GM18519 (cell line): ENCODE data around the gene RIPPLY2.
A peak's percentile ranks its signal among the peaks of the same experiment; 100 is the strongest.

Source experiments
- ATAC-seq: cut with Tn5 transposase; IDR thresholded peaks from one replicate; pipeline ENCODE4 v1.9.1; 2021; ENCODE audit warnings: mild to moderate bottlenecking, moderate library complexity; ENCODE audit not compliant: unreplicated experiment, low FRiP score

Gene RIPPLY2

GRCh38 chr6:83859410-83860358, 6.5 kb downstream of the RIPPLY2 start, which contains the start of gene CYB5R4:
Gene CYB5R4, plus strand, starts transcription at chr6:83859689. Its CDS starts 94 bp downstream, at chr6:83859783.
- peak; percentile 97 for ATAC-seq

GRCh38 chr6:83860359-83860755, 7.2 kb downstream of the RIPPLY2 start:
- ATAC-seq, result no peak

GRCh38 chr6:83860782-83861495, 7.8 kb downstream of the RIPPLY2 start:
- ATAC-seq, result no peak

- no peak for ATAC-seq
Observed at GRCh38 chr6:83862776-83863471, 9.8 kb downstream of the RIPPLY2 start.

- no peak for ATAC-seq
Observed at GRCh38 chr6:83867043-83867442, 13.9 kb downstream of the RIPPLY2 start.

DNA sequence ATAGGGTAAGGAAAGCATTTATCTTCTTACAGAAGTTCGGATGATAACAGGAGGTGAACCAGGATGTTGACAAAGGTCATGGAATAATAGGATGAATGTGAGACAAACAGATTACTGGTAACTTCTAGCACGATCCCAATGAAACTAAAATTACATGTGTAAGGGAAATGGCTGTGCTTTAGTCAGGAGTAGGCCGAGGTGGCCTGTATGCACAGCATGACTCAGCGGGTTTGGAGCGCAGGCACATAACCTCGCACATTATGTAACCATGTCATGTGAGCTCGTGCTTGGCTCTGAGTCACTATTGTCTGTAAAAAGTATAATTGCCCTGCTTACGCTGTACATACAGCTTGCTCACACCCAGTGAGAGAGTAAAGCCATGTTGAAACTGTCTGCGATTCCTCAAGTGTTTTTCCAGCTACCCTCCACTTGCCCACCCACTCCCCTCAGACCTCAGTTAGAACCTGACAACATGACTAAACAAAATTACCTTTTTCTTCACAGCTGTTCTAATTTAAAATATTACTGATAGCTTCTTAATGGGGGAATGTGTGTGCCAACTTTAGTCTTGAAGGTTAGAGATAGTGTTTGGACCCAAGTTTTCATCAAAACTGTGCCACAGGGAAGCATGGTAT, 14.5 kb downstream of the RIPPLY2 start:
- ATAC-seq, result no peak

DNA sequence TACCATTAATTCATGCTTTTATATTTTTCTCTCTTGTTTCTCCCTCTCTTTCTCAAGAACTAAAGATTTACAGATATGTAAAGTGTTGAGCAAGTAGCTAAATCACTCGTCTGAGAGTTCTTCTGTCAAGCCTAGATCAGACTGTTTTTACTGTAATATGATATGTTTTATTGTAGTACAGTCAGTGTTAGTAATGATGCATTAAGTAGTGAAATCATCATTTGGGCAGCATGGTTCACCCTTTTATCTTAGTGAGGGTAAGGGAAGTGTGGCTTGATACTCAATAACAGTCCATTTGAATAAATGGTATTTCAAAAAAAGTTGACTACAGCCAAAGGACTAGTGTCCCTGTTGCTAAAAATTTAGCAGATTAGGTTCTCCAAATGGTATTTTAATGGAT, 15.5 kb downstream of the RIPPLY2 start:
- no peak for ATAC-seq

- ATAC-seq, result no peak
Observed at GRCh38 chr6:83870649-83871048, 17.5 kb downstream of the RIPPLY2 start.

DNA sequence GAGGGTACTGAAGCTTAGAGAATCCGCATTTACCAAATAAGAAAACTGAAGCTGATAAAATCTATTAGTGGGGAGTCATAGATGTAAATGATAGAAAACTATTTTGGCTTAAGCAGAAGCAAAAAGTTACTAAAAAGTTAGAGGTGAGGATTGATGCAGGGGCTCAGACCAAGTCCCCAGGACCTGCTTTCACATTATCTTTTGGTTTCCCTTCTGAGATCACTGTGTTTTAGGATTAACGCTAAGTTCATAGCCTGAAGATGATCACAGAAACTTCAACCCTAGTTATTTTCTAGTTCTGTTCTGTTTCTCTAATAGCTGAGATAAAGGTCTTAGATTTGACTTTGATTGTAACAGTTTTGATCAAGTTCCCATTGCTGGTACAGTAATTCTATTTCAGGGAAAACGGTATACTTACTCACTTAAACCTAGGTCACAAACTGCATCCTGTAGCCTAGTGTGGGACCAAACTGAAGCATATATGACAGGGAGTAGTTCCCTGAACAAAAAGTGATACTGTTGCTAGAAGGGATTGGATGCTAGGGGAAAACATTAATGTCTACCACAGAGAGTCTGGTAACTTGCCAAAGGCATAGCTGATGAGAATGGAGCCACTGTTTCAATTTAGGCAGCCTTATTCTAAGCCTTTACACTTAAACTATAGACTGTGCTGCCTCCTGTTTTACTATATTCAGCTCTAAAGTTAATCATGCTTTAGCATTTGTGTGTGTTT, 19.4 kb downstream of the RIPPLY2 start:
- no peak for ATAC-seq

DNA sequence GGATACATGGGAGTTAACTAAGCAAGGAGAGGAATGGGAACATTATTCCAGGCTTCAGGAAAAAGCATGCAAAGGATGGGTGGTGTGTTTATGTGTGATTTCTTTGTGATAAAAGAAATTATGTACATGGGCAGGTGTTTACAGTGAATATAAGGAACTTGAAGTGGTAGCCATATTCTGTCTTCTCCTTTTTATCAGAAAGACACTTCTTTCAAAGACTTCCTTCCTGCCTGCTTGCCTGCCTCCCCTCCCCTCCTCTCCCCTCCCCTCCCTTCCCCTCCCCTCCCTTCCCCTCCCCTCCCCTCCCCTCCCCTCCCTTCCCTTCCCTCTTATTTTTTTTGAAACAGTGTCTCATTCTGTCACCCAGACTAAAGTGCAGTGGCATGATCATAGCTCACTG, 20.7 kb downstream of the RIPPLY2 start:
- no peak for ATAC-seq

DNA sequence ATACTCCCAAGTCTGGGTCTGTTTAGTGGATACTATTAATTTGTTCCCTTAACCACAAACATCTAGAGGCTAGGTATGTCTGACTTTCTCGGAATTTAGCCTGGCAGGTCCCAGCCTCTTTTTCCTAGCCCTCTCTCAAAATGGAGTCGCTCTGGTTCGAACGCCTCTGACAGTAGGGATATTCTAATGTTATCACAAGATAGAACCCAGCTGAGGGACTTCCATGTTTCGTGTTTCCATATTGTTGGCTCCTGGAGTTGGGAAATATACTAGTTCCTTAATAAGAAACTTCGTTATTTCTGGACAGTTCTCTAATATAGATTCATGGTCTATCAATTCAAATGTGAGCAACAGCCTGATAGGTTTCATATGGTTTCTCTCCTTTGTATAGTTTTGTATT, 22.7 kb downstream of the RIPPLY2 start:
- ATAC-seq, result no peak

- no peak for ATAC-seq
Observed at GRCh38 chr6:83878902-83879644, 25.9 kb downstream of the RIPPLY2 start.

GRCh38 chr6:83879746-83880145, 26.6 kb downstream of the RIPPLY2 start:
- ATAC-seq, result no peak

DNA sequence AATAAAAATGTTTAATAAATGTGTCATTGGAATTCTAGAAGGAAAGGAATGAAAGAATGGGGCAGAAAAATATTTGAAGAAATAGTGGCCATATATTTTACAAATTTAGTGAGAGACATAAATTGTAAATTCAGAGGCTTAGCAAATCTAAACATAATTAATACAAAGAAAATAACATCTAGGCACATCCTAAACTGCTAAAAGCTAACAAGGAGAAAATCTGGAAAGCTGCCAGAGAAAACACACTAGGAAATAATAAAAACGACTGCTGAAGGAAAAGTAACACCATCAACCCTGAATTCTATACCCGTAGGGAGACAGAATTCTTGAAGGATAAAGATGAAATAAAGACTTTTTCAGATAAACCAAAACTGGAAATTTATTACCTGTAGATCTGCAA, 30.1 kb downstream of the RIPPLY2 start:
- ATAC-seq, result no peak

GRCh38 chr6:83884523-83884922, 31.4 kb downstream of the RIPPLY2 start:
- peak; percentile 86 for ATAC-seq

- ATAC-seq, result no peak
Observed at GRCh38 chr6:83885984-83886383, 32.8 kb downstream of the RIPPLY2 start.

- ATAC-seq, result no peak
Observed at GRCh38 chr6:83889621-83890020, 36.5 kb downstream of the RIPPLY2 start.

- no peak for ATAC-seq
Observed at GRCh38 chr6:83890520-83890919, 37.4 kb downstream of the RIPPLY2 start.

DNA sequence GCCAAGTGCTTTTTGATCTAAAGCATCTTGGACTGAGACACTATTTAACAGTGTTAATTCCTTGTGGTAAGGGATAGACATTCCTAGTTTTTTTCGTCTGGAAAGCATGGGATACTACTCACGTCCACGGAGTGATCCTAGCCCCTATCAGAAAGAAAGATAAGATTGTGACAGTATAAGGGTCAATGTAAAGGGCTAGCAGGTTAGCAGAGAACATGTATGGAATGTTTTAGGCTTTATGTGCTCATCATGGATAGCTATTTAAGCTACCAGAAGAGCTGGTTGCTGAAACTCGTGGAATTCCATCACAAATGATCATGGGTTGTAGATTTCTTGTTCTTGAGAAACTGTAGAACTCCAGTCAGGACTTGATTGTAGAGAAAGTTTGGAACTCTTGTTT, 38.4 kb downstream of the RIPPLY2 start:
- ATAC-seq, result no peak
